ENCODE results near the gene ACTR1A. TPM values are rescaled to one million over a fixed set of nuclear protein-coding genes. Genes with fewer than 3 reads are reported as not detected.
"Not testable (repeated sequence)": the region's sequence is repeated elsewhere in the genome, so short reads cannot be mapped to it uniquely, and the experiment has no call there.

ACTR1A gene
- total RNA-seq, 8 experiments from 2014 or later: 70.4 to 138 (median 108) TPM

GRCh38 chr10:102454662-102455487 lies 47.6 kb downstream of the ACTR1A start:
- 27 to 90% (median 56%) methylated on average over 2 to 5 of the region's 13 CpGs; no CpG with 5 or more reads in 5 of the 10 experiments for WGBS, 10 experiments
- ATAC-seq (replicated peaks in 6 of 8); H3K27ac ChIP-seq; in situ Hi-C loops (cut with MboI; ENCODE audit: low pct_unique_long_range_greater_than_20kb in 2 of 9, low sequenced_read_pairs in 9 of 9, unreplicated experiment in 9 of 9); H3K4me3 ChIP-seq: not testable (repeated sequence)
- peaks cover 17 to 22% of the 10 kb centered on the region in 2 donors for H3K4me1 ChIP-seq (replicated peaks in 1 of 2)

- Histone ChIP-seq H3K4me1 (replicated peaks in 1 of 2) (peaks cover 22 to 27% of the 10 kb centered on the region in 2 donors), H3K4me3 (no peak overlapping the region), H3K27ac (no peak overlapping the region)
- WGBS, 10 experiments: 53 to 80% (median 75%) methylated on average over 1 to 5 of the region's 5 CpGs; no CpG with 5 or more reads in 3 of the 10 experiments
- in situ Hi-C loops (cut with MboI; ENCODE audit: low pct_unique_long_range_greater_than_20kb in 2 of 9, low sequenced_read_pairs in 9 of 9, unreplicated experiment in 9 of 9): no loop called here
- no peak for ATAC-seq (replicated peaks in 6 of 8)
Observed at GRCh38 chr10:102453502-102453901, 49.0 kb downstream of the ACTR1A start.

DNA sequence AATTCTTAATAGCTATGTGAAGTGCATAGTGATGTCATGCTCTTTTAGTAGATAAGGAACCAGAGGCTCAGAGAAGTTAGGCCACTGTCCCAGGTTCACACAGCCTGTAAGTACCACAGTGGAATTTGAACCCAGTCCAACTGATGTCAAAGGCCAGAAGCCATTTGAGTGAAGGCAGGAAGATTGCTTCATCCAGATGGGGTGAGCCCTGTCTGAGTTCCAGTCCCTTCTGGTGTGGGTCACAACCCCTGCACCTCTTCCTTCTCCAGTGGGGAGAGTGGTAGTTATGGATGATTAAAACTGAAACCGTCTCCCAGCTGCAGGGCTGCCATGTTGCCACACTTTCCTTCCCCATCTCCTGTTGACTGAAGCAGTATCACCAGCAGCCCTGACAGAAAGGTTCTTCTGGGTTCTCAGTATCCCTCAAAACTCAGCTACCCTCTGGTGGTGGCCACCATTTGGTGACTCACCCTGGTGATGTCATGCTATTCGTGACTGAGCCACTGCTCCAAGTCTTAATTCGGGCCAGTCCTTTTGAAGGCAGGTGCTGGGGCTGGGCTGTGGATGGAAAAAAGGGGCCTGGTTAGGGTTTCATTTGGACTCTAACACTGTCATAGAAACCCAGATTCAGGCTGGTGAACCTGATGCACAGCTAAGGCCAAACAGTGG lies 49.7 kb downstream of the ACTR1A start:
- H3K27ac ChIP-seq: no peak overlapping the region
- peaks cover 22 to 27% of the 10 kb centered on the region in 2 donors for H3K4me1 ChIP-seq (replicated peaks in 1 of 2)
- WGBS, 10 experiments: 40 to 100% (median 71%) methylated on average over 1 to 2 of the region's 3 CpGs; no CpG with 5 or more reads in 6 of the 10 experiments

GRCh38 chr10:102451105-102451969 lies 51.2 kb downstream of the ACTR1A start, which contains the start of gene C10orf95:
Gene C10orf95 (minus strand): TSS chr10:102451543. CDS start chr10:102451093, 450 bp downstream.
- in situ Hi-C loops (cut with MboI; ENCODE audit: low pct_unique_long_range_greater_than_20kb in 2 of 9, low sequenced_read_pairs in 9 of 9, unreplicated experiment in 9 of 9): no loop called here
- 0 to 100% (median 35%) methylated on average over 1 to 8 of the region's 28 CpGs; no CpG with 5 or more reads in 1 of the 10 experiments for WGBS, 10 experiments
- H3K4me3 ChIP-seq: peak within 1 kb of the TSS; percentile 50 to 70 (median 58)
- H3K27ac ChIP-seq: peak within 1 kb of the TSS; percentile 62 to 84
- H3K4me1 ChIP-seq (replicated peaks in 1 of 2): peaks cover 21 to 25% of the 10 kb centered on the region in 2 donors
- peak in 1 of 8 experiments; percentile 2 for ATAC-seq (replicated peaks in 6 of 8)

More for the DNA sequence above, 49.7 kb downstream of the ACTR1A start:
- no peak overlapping the region for H3K4me3 ChIP-seq
- in situ Hi-C loops (cut with MboI; ENCODE audit: low pct_unique_long_range_greater_than_20kb in 2 of 9, low sequenced_read_pairs in 9 of 9, unreplicated experiment in 9 of 9): no loop called here
- ATAC-seq (replicated peaks in 6 of 8): peak in 5 of 8 experiments; percentile 2 to 26 (median 15)

- ATAC-seq (replicated peaks in 6 of 8): peak; percentile 81 to 90 (median 84)
- Histone ChIP-seq H3K4me3 (peak overlapping the region; percentile 50 to 70 (median 58)), H3K4me1 (replicated peaks in 1 of 2) (peaks cover 13 to 17% of the 10 kb centered on the region in 2 donors), H3K27ac (peak overlapping the region; percentile 62 to 84)
- in situ Hi-C loops (cut with MboI; ENCODE audit: low pct_unique_long_range_greater_than_20kb in 2 of 9, low sequenced_read_pairs in 9 of 9, unreplicated experiment in 9 of 9): no loop called here
- 0 to 20% (median 0%) methylated on average over 1 to 30 of the region's 104 CpGs; no CpG with 5 or more reads in 2 of the 10 experiments for WGBS, 10 experiments
Observed at GRCh38 chr10:102450374-102451104, 52.0 kb downstream of the ACTR1A start.

DNA sequence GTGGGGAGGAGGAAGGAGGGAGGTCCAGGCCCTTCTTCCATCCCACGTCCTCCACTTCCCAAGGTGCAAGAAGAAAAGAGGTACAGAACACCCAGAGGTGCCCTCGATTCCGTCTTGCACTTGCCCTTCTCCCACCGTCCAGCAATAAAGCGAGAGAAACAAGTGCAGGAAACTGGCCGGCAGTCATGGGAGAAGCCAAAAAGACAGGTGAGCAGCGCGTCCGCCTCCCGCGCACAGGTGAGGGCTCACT lies 52.5 kb downstream of the ACTR1A start:
- 0 to 2% (median 0%) methylated on average over 1 to 10 of the region's 11 CpGs; no CpG with 5 or more reads in 6 of the 10 experiments for WGBS, 10 experiments
- Histone ChIP-seq H3K4me3 (peak overlapping the region; percentile 50 to 70 (median 58)), H3K4me1 (replicated peaks in 1 of 2) (peaks cover 11 to 17% of the 10 kb centered on the region in 2 donors), H3K27ac (peak overlapping the region; percentile 62 to 84)
- peak; percentile 3 to 27 (median 6) for ATAC-seq (replicated peaks in 6 of 8)
- in situ Hi-C loops (cut with MboI; ENCODE audit: low pct_unique_long_range_greater_than_20kb in 2 of 9, low sequenced_read_pairs in 9 of 9, unreplicated experiment in 9 of 9): no loop called here

DNA sequence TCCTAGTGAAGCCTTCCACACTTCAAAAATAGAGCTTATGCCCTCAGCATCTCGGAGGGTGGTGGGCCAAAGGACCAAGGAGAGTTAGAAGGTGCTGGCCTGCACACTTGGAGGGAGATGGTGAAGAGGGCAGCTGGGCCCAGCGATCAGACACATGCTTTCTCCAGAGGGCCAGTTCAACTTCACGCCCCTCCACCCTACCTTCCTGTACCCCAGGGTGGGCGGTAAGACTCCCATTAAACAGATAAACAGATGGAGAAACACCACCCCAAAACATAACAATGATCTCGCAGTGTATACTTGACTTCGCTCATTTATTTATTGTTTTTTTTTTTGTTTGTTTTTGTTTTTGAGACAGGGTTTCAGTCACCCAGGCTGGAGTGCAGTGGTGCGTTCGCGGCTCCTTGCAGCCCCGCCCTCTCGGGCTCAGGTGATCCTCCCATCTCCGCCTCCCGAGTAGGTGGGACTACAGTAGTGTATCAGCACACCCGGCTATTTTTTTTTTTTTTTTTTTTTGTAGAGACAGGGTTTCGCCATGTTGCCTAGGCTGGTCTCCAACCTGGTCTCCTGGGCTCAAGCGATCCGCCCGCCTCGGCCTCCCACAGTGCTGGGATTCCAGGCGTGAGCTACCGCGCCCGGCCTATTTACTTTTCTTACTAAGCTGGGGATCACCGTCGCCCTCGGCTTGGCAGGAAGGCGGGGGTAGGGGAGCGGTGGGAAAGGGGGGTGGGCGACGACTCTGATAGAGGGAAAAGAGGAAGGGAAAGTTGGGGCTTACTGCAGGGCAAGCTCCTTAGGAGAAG lies 53.0 kb downstream of the ACTR1A start:
- 5 to 100% (median 33%) methylated on average over 1 to 15 of the region's 30 CpGs; no CpG with 5 or more reads in 1 of the 10 experiments for WGBS, 10 experiments

GRCh38 chr10:102444851-102445250 lies 57.7 kb downstream of the ACTR1A start:
- ATAC-seq (replicated peaks in 6 of 8): no peak
- Histone ChIP-seq H3K27ac (no peak overlapping the region), H3K4me3 (no peak overlapping the region), H3K4me1 (replicated peaks in 1 of 2) (peaks cover 5% of the 10 kb centered on the region in 2 donors)
- 0 to 100% (median 58%) methylated on average over 1 to 2 of the region's 2 CpGs; no CpG with 5 or more reads in 2 of the 10 experiments for WGBS, 10 experiments
- in situ Hi-C loops (cut with MboI; ENCODE audit: low pct_unique_long_range_greater_than_20kb in 2 of 9, low sequenced_read_pairs in 9 of 9, unreplicated experiment in 9 of 9): no loop called here

More for the DNA sequence above, 53.0 kb downstream of the ACTR1A start:
- Histone ChIP-seq H3K27ac (peak overlapping the region; percentile 62 to 84), H3K4me3 (peak overlapping the region; percentile 50 to 70 (median 58)), H3K4me1 (replicated peaks in 1 of 2) (peaks cover 11 to 17% of the 10 kb centered on the region in 2 donors)
- in situ Hi-C loops (cut with MboI; ENCODE audit: low pct_unique_long_range_greater_than_20kb in 2 of 9, low sequenced_read_pairs in 9 of 9, unreplicated experiment in 9 of 9): no loop called here
- ATAC-seq (replicated peaks in 6 of 8): peak; percentile 18 to 57 (median 38)

DNA sequence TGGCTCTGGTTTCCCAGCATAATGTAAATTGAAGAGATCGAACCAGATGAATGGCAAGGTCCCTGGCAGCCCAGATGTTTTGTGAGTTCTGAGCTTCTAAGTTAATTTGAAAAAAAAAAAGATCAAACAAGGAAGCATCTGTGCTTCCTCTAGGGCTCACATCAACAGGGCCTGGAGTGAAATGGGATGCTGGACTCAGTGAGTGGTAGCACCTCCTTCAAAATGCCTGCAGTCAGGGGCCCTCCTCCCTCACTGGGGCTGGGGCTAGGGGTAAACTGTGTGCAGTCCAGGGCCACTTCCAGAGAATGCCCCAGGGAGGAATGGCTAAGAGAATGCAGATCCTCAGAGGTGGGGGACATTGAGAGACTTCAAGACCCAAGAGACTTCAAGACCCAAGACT lies 64.1 kb downstream of the ACTR1A start:
- Histone ChIP-seq H3K4me3 (no peak overlapping the region), H3K27ac (no peak overlapping the region), H3K4me1 (replicated peaks in 1 of 2) (peaks cover 2 to 12% of the 10 kb centered on the region in 2 donors)
- 38 to 86% (median 80%) methylated on average over 1 of the region's 1 CpG; no CpG with 5 or more reads in 7 of the 10 experiments for WGBS, 10 experiments
- ATAC-seq (replicated peaks in 6 of 8): no peak
- in situ Hi-C loops (cut with MboI; ENCODE audit: low pct_unique_long_range_greater_than_20kb in 2 of 9, low sequenced_read_pairs in 9 of 9, unreplicated experiment in 9 of 9): no loop called here

DNA sequence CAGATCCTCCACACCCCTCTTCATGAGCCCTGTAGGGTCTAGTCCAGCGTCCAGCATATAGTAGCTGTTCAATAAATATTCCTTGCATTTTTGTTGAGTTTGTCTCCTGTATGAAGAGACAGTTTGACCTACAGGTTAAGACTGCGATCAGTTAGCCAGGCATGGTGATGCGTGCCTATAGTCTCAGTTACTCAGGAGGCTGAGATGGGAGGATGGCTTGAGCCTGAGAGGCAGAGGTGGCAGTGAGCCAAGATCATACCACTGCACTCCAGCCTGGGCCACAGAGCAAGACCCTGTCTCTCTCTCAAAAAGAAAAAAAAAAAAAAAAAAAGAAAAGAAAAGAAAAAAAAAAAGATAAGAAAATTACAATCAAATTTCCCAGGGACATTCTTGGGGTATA lies 65.0 kb downstream of the ACTR1A start:
- H3K4me1 ChIP-seq (replicated peaks in 1 of 2): peaks cover 2 to 15% of the 10 kb centered on the region in 2 donors
- no peak for ATAC-seq (replicated peaks in 6 of 8)
- 79 to 100% (median 88%) methylated on average over 1 to 3 of the region's 3 CpGs; no CpG with 5 or more reads in 4 of the 10 experiments for WGBS, 10 experiments
- in situ Hi-C loops (cut with MboI; ENCODE audit: low pct_unique_long_range_greater_than_20kb in 2 of 9, low sequenced_read_pairs in 9 of 9, unreplicated experiment in 9 of 9): no loop called here
- no peak overlapping the region for H3K4me3 ChIP-seq
- no peak overlapping the region for H3K27ac ChIP-seq

- no peak overlapping the region for H3K27ac ChIP-seq
- in situ Hi-C loops (cut with MboI; ENCODE audit: low pct_unique_long_range_greater_than_20kb in 2 of 9, low sequenced_read_pairs in 9 of 9, unreplicated experiment in 9 of 9): no loop called here
- peaks cover 6 to 19% of the 10 kb centered on the region in 2 donors for H3K4me1 ChIP-seq (replicated peaks in 1 of 2)
- no peak for ATAC-seq (replicated peaks in 6 of 8)
- 0 to 94% (median 83%) methylated on average over 2 to 5 of the region's 6 CpGs; no CpG with 5 or more reads in 6 of the 10 experiments for whole genome bisulfite sequencing, 10 experiments
- no peak overlapping the region for H3K4me3 ChIP-seq
Observed at GRCh38 chr10:102436312-102436711, 66.2 kb downstream of the ACTR1A start.

Measured in motor neuron (in vitro differentiated cells).